Measurements from ENCODE around the gene SYT2.

DNA sequence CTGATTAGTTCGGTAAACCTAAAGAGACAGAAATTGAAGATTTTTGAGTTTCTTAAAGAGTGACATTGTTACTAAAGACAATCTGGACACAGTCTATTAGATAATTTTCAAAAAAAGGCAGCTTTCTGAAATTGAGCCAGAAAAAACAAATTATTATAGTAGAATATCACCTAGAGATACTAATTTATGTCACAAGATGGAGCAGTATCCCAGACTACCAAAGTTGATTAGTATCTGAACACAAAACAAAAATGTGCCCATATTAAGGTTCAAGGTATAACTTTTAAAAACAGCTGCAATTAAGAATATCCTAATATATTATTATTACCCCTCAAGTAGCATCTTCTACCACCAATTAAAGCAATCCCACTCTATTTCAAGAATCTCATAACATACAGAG, 40.5 kb upstream of the SYT2 start:
- TF ChIP-seq PCBP1 (IDR thresholded peaks at IDR 0.05; ENCODE audit: borderline replicate concordance, low read depth, low read length) (no peak), RBM22 (optimal IDR thresholded peaks at IDR 0.05; ENCODE audit: low read length) (no peak), REXO4 (CRISPR knock-in tag; IDR thresholded peaks at IDR 0.05; ENCODE audit: borderline replicate concordance) (no peak), RAD21 (CRISPR knock-in tag; IDR thresholded peaks at IDR 0.05) (no peak), ZNF816 (CRISPR knock-in tag; IDR thresholded peaks at IDR 0.05; ENCODE audit: borderline replicate concordance) (no peak), ZNF670 (CRISPR knock-in tag; IDR thresholded peaks at IDR 0.05; ENCODE audit: borderline replicate concordance) (no peak), YY1 (IDR thresholded peaks at IDR 0.05; ENCODE audit: insufficient read depth, insufficient replicate concordance, low read depth, low read length) (no peak), CBFB (CRISPR knock-in tag; IDR thresholded peaks at IDR 0.05) (no peak)
- TF ChIP-seq, protein P1, sequence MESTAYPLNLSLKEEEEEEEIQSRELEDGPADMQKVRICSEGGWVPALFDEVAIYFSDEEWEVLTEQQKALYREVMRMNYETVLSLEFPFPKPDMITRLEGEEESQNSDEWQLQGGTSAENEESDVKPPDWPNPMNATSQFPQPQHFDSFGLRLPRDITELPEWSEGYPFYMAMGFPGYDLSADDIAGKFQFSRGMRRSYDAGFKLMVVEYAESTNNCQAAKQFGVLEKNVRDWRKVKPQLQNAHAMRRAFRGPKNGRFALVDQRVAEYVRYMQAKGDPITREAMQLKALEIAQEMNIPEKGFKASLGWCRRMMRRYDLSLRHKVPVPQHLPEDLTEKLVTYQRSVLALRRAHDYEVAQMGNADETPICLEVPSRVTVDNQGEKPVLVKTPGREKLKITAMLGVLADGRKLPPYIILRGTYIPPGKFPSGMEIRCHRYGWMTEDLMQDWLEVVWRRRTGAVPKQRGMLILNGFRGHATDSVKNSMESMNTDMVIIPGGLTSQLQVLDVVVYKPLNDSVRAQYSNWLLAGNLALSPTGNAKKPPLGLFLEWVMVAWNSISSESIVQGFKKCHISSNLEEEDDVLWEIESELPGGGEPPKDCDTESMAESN (CRISPR knock-in tag; conservative IDR thresholded peaks at IDR 0.05): no peak
